Fibroblast of pulmonary artery (primary cell): ENCODE measurements around the gene ABCA13.

Source experiments
- DNase-seq: peaks from one replicate; pipeline ENCODE4 v3.0.0-alpha.2; 2010; ENCODE audit warnings: low read depth
- H3K4me3 ChIP-seq: replicated peaks from 2 replicates; pipeline ENCODE4 v1.5.1; 2011; ENCODE audit warnings: low read depth, mild to moderate bottlenecking, control low read depth, low read length, moderate library complexity
- TF ChIP-seq, protein P1 (sequence below): IDR thresholded peaks from 2 replicates; pipeline ENCODE4 v1.5.1; 2011; ENCODE audit warnings: mild to moderate bottlenecking, control low read depth, low read length, inconsistent platforms; ENCODE audit errors: missing control alignments

ABCA13 gene

DNA sequence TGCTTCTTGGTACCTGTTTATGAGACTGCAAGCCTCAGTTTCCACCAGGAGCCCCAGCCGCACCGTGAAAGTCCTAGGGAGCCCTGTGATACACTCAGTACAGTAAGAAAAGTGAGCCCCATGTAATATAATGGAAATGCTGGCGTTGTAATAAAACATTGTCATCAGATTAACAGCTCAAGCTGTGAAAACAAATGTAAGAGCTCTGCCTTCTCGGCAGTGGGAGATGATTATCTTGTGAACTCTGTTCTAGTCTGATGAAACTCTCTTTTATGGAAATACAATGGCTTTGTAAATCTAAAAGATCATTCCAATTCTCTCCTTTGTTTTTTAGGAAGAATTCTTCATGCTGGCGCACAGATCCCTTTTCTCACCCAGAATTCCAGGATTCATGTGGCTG lies 299.9 kb downstream of the ABCA13 start:
- H3K4me3 ChIP-seq, result no peak overlapping the region
- DNase-seq, result no peak
- TF ChIP-seq, protein P1, sequence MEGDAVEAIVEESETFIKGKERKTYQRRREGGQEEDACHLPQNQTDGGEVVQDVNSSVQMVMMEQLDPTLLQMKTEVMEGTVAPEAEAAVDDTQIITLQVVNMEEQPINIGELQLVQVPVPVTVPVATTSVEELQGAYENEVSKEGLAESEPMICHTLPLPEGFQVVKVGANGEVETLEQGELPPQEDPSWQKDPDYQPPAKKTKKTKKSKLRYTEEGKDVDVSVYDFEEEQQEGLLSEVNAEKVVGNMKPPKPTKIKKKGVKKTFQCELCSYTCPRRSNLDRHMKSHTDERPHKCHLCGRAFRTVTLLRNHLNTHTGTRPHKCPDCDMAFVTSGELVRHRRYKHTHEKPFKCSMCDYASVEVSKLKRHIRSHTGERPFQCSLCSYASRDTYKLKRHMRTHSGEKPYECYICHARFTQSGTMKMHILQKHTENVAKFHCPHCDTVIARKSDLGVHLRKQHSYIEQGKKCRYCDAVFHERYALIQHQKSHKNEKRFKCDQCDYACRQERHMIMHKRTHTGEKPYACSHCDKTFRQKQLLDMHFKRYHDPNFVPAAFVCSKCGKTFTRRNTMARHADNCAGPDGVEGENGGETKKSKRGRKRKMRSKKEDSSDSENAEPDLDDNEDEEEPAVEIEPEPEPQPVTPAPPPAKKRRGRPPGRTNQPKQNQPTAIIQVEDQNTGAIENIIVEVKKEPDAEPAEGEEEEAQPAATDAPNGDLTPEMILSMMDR, result no peak

DNA sequence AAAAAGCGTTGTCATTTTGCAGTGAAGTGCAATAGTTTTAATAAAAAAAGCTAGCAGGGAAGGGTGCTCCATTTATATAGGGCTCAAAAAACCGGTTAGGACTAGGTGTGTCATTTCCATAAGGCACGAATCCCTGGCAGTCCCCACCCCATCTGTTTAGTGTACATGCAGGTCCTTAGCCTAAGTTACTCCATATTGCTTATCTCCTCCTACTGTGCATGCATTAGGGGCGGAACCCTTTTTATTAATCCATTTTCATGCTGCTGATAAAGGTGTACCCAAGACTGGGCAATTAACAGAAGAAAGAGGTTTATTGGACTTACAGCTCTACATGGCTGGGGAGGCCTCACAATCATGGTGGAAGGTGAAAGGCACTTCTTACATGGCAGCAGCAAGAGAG lies 301.4 kb downstream of the ABCA13 start:
- TF ChIP-seq, protein P1, result no peak
- DNase-seq, result no peak
- no peak overlapping the region for H3K4me3 ChIP-seq

DNA sequence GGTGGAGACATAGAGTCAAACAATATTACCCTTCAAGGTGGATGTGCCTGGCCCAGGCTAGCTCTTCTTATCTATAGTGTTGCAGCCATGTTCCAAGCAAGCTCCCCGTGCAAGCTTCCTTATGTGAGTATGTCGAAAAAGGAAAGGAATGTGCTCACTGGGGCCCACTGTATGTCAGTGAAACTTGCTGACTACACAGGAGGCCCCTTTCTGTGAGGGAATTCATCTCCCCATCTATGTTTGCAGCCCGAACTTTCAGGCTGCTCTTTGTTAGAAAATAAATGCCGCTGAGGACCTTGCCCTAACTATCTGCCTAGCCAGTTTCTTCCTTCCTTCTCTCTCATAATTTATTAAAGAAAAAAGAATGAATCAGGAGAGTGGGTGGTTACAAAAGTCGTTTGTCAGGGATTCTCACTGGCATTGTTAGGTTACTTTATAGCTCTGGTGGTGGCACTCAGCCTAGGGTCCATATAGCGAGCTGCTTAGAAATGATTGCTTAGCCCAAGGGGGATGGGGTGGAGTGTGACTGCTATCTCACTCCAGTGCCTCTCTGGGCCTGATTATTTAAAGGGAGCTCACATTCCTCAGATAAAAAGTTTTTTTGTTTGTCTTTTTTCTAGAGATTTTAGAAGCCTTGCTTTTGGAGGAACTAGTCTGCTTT lies 302.1 kb downstream of the ABCA13 start:
- TF ChIP-seq, protein P1, result no peak

DNA sequence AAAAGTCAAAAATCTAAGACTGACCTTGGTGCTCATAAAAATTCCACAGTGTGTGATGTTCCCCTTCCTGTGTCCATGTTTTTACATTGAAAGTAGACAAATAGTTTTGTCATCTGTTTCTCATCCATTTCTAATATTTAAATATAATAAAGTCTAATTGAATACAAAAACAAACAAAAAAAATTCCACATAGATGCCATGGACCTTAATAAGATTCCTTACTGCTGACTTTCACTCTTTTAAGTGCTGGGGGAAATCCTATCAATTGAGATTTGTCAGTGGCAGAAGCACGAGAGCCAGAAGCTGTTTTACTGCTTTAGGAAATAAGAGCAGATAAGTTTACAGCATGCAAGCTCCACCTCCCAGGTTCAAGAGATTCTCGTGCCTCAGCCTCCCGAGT lies 310.0 kb downstream of the ABCA13 start:
- TF ChIP-seq, protein P1, result no peak
- no peak overlapping the region for H3K4me3 ChIP-seq
- DNase-seq, result no peak

More for the DNA sequence above, 302.1 kb downstream of the ABCA13 start:
- no peak overlapping the region for H3K4me3 ChIP-seq
- DNase-seq, result no peak

DNA sequence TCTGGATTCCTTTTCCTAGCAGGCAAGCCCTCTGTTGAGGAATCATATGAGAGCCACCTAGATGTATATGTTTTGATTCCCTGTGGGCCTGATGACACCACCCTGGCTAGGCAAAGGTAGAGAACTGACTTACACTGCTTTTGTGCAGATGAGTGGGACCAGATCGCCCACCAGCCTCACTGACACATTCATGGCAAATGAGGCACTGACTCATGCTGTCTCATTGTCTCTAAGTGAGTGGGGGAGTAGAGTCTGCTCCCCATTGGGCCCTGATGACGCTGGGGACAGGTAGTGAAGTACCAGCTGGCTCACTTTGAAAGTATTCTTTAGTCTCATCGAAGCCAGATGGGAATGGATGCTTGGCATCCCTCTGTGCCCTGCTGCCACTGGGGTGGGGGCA lies 326.3 kb downstream of the ABCA13 start:
- TF ChIP-seq, protein P1, result no peak
- DNase-seq, result no peak
- no peak overlapping the region for H3K4me3 ChIP-seq

DNA sequence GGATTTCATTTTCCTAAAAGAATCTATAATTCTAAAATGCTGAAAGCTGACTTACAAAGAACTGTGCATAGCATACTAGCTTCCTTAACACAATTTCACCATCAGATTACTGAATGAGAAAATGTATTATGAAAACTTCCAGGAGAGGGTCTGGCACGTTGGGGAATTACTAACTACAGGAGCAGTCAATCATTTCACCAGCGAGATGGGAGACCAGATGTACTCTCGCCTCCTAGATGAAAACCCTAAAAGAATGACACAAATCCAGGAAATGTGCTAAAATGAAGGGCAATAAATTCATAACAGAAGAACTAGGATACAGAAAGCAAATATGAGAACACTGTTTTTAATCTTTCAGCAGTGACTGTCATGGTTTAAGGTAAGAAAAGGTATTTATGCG lies 330.8 kb downstream of the ABCA13 start:
- H3K4me3 ChIP-seq, result no peak overlapping the region
- no peak for DNase-seq
- TF ChIP-seq, protein P1, result no peak

DNA sequence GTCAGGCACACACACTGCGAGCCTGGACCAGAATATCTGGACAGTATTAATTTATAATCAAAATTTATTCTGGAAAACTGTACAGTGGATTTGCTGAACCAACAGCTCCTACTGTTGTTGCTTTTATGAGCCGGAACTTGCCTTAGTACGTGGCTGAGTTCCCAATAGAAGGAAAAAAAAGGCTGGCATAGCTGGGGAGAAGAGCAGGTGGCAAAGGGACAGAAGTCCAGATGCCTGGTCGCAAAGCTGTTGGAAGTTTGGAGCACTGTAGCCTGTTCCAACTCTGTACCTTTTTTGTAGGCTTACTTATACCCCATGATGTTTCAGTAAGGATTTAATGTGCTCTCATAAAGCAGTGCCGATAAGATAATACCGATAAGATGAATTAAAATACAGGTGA lies 333.8 kb downstream of the ABCA13 start:
- TF ChIP-seq, protein P1, result no peak
- no peak for DNase-seq
- H3K4me3 ChIP-seq, result no peak overlapping the region
